ENCODE data around the gene SLC22A23. TPM values are rescaled to one million over a fixed set of nuclear protein-coding genes. Genes with fewer than 3 reads are reported as not detected.

Gene SLC22A23
- total and polyA plus RNA-seq, 2 experiments from 2014 or later: 6.1 to 38.3 TPM

GRCh38 chr6:3372912-3373554 lies 83.8 kb downstream of the SLC22A23 start (continued):
- TF ChIP-seq ZNF462 (CRISPR knock-in tag; IDR thresholded peaks at IDR 0.05): no peak
- TF ChIP-seq ZNF114 (CRISPR knock-in tag; IDR thresholded peaks at IDR 0.05): no peak
- TF ChIP-seq EZH2 (IDR thresholded peaks at IDR 0.05; ENCODE audit: low read depth, unreplicated experiment): no peak
- TF ChIP-seq EZH2phosphoT487 (IDR thresholded peaks at IDR 0.05; ENCODE audit: unreplicated experiment): no peak
- TF ChIP-seq ETS1 (IDR thresholded peaks at IDR 0.05): no peak
- TF ChIP-seq REST (IDR thresholded peaks at IDR 0.05; ENCODE audit: unreplicated experiment): no peak
- TF ChIP-seq JUNB (IDR thresholded peaks at IDR 0.05; ENCODE audit: unreplicated experiment): no peak
- no peak for TF ChIP-seq STAT1 (IDR thresholded peaks at IDR 0.05; ENCODE audit: unreplicated experiment)
- no peak for TF ChIP-seq CREB1 (CRISPR knock-in tag; IDR thresholded peaks at IDR 0.05; ENCODE audit: low read depth)
- TF ChIP-seq CTCF (conservative IDR thresholded peaks at IDR 0.05; ENCODE audit: low read depth in 2 of 2): no peak
